ENCODE data around the gene ADGRD1.
"Not testable (repeated sequence)": the region's sequence is repeated elsewhere in the genome, so short reads cannot be mapped to it uniquely, and the experiment has no call there.

Gene ADGRD1

DNA sequence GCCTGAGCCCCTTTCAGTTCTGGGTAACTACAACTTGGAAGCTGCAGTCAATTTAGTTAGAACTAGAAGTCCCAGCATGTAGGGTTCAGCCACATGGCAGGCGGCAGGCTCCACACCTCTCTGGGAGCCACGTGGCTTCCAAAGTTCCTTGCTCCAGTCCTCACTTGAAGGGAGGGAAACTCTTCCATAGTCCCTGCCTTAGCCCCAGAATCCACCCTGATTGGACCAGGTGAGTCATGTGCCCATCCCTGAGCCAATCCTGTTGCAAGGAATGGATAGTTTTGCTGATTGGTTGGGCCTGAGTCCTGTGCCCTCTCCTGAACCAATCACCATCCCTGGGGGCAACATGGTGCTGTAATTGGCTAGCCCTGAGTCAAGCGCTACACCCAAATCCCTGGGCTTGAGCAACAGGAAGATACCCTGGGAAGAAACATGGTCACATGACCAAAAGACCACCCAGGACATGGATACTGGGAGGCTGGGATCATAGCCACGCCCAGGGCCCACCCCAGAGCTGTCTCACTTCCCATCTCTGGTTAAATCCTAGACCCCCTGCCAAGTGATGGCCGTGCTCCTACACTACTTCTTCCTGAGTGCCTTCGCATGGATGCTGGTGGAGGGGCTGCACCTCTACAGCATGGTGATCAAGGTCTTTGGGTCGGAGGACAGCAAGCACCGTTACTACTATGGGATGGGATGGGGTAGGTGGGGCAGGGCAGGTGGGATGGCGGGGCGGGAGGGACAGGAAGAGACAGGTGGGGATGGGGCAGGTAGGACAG lies 154.7 kb downstream of the ADGRD1 start:
- no peak for DNase-seq
- peaks cover 32% of the 10 kb centered on the region for H3K27me3 Mint-ChIP-seq
- no peaks in the 10 kb centered on the region for H3K9me3 Mint-ChIP-seq
- H3K4me1 Mint-ChIP-seq, result peaks cover 10% of the 10 kb centered on the region
- CTCF ChIA-PET, result no interaction called here
- H3K36me3 Mint-ChIP-seq, result no peaks in the 10 kb centered on the region
- no peak overlapping the region for H3K4me3 Mint-ChIP-seq
- no peak overlapping the region for H3K27ac Mint-ChIP-seq

DNA sequence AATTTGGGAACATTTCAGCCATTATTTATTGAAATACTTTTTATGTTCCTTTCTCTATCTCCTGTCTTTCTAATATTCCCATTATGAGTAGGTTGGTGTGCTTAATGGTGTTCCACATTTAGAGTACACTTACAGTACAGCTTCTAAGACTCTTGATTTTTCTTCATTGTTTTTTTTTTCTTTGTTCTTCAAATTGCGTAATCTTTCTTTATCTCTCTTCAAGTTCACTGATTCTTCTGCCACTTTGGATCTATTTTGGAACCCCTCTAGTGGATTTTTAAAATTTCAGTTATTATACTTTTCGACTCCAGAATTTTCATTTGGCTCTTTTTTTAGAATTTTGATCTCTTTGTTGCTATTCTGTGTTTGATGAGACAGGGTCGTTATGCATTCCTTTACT lies 157.7 kb downstream of the ADGRD1 start:
- H3K36me3 Mint-ChIP-seq, result no peaks in the 10 kb centered on the region
- no peaks in the 10 kb centered on the region for H3K9me3 Mint-ChIP-seq
- CTCF ChIA-PET, result no interaction called here
- no peak for DNase-seq
- peaks cover 22% of the 10 kb centered on the region for H3K27me3 Mint-ChIP-seq
- no peaks in the 10 kb centered on the region for H3K4me1 Mint-ChIP-seq
- no peak overlapping the region for H3K27ac Mint-ChIP-seq
- H3K4me3 Mint-ChIP-seq, result no peak overlapping the region

DNA sequence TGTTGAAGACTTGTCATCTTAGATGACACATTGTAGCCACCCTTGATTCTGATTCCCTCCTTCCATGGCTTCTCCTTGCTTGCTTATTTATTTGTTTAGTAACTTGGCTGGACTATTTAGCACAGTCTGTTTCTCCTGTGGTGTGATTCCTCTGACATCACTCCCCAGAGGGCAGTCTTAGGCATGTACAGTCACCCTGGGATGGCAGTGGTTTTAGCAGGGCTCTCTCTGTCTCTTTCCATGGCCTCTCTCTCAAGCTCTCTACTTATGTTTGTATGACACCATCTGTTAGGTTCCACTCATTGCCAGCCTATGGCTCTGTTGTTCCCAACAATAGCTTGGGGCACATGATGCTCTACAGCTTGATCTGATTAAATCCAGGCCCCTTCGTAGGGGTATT lies 158.3 kb downstream of the ADGRD1 start:
- H3K4me3 Mint-ChIP-seq, result no peak overlapping the region
- no peaks in the 10 kb centered on the region for H3K36me3 Mint-ChIP-seq
- DNase-seq, result no peak
- no peaks in the 10 kb centered on the region for H3K9me3 Mint-ChIP-seq
- H3K27ac Mint-ChIP-seq, result no peak overlapping the region
- CTCF ChIA-PET, result interaction anchor here (0.9 kb wide), 1 partner anchor 22 kb away, joined by 3 read pairs; no protein-coding TSS in a partner anchor
- H3K4me1 Mint-ChIP-seq, result no peaks in the 10 kb centered on the region
- peaks cover 17% of the 10 kb centered on the region for H3K27me3 Mint-ChIP-seq

DNA sequence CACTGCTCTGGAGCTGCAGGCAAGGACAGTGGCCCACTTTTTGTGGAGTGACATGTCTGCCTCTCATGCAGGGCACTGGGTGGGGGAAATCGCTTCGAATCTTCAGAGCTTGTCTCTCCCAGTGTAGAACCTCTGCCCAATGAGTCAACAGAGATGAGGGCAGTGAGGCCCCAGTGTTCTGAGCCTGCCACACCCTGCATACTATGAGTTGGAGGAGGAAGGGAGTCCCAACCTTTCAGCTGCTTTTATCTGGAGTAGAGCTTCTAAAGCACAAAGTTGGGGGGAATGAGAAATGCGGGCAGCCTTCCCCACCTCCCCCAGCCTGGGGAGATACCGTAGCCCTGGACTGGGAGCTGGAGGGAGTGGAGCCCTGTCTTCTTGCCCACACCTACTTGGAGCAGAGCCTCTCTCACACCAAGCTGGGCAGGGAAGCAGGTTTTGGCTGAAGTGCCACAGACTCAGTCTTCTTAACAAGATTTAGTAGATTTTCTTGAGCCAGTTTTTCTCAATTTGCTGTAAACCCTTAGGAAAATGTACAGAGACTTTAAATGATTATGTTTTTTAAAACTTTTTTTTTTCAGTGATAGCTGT lies 159.1 kb downstream of the ADGRD1 start:
- H3K4me3 Mint-ChIP-seq, result no peak overlapping the region
- H3K9me3 Mint-ChIP-seq, result no peaks in the 10 kb centered on the region
- peaks cover 17% of the 10 kb centered on the region for H3K27me3 Mint-ChIP-seq
- no peak for DNase-seq
- no peaks in the 10 kb centered on the region for H3K36me3 Mint-ChIP-seq
- H3K27ac Mint-ChIP-seq, result no peak overlapping the region
- H3K4me1 Mint-ChIP-seq, result no peaks in the 10 kb centered on the region
- CTCF ChIA-PET, result interaction anchor here (0.9 to 3.9 kb wide), 2 partner anchors 8 to 21 kb away, joined by 3 to 22 read pairs; no protein-coding TSS in a partner anchor

DNA sequence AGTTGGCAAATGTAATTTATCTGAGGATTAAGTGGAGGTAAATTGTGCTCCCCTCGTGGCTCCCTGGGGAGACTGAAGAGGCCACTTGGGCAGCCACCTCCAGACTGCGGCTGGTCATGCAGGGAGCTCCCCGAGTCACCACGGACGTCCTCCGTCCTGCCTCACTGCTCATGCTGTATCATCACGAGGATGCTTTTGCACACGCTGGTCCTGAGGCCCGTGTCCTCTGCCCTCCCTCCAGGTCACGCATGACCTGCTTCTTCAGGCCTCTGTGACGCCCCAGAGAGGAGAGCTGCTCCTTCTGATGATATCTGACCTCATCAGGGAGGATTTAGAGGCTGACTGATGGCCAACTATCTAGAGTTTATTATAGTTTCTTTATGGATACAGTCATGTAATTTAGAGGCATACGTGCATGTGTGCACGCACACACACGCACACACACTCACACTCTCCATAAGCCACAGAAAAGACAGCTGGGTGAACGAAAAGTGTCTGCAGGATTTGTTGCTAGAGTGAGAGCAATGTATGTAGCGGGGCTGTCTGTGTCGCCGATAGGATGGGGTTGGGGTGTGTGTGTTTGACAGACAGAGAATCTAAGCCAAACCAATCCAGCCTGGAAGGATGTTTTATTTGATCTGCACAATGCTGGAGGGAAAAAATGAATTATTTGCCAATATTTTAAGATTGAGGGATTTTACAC lies 160.0 kb downstream of the ADGRD1 start:
- H3K27me3 Mint-ChIP-seq, result peaks cover 17% of the 10 kb centered on the region
- no peak overlapping the region for H3K27ac Mint-ChIP-seq
- no peaks in the 10 kb centered on the region for H3K9me3 Mint-ChIP-seq

DNA sequence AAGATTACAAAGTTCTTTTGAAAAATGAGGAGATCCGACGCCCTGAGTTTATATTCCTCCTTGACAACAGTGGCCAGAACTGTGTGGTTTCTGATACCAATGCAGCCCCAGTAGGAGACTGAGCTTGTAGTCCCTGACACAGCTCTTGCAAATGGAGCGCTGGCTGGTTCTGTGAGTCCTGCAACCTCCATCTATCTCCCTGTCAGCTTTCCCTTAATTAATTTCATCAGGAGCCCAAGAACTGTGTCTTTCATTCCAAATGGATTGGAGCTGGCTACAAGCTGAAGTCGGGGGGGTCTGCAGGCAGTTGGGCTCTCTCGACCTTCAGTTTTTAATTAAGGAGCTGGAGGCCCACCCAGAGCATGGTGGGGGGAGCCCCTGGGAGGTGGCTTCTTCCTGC lies 160.6 kb downstream of the ADGRD1 start:
- CTCF ChIA-PET, result interaction anchor here (3.9 kb wide), 1 partner anchor 9 kb away, joined by 22 read pairs; no protein-coding TSS in a partner anchor

More for the DNA sequence above, 160.0 kb downstream of the ADGRD1 start:
- CTCF ChIA-PET, result interaction anchor here (3.9 kb wide), 1 partner anchor 9 kb away, joined by 22 read pairs; no protein-coding TSS in a partner anchor
- H3K4me1 Mint-ChIP-seq, result no peaks in the 10 kb centered on the region
- no peaks in the 10 kb centered on the region for H3K36me3 Mint-ChIP-seq
- no peak for DNase-seq
- no peak overlapping the region for H3K4me3 Mint-ChIP-seq

DNA sequence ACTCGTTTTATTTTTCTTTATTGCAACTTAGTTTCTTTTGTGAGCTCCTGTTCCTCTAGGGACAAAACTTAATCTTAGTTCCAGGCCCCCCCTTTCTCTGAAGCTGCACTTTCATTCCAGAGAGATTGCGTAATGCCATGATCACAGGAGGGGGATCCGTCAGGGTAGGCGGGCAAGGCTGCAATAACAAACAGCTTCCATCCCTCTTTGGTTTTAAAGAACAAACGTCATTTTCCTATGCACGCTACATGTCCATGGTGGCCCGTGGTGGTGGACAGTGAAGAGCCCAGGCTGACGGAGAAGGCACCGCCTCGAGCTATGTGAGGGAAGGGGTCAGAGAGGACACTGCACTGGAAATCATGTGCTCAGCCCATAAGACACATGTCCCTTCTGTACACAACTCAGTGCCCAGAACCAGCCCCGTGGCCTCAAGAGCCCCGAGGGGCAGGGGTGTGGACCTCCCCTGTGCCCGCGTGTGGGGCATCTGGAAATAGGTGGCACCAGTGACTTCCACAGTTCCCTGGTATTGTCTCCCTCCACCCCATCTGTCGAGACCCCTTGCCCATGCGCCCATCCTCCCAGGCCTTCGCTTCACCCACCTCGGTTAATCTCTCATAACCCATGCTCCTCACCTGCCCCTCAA lies 161.4 kb downstream of the ADGRD1 start:
- no peak overlapping the region for H3K4me3 Mint-ChIP-seq
- DNase-seq, result no peak
- CTCF ChIA-PET, result interaction anchor here (3.9 kb wide), 1 partner anchor 10 kb away, joined by 22 read pairs; no protein-coding TSS in a partner anchor
- no peaks in the 10 kb centered on the region for H3K36me3 Mint-ChIP-seq
- peaks cover 17% of the 10 kb centered on the region for H3K27me3 Mint-ChIP-seq
- no peaks in the 10 kb centered on the region for H3K9me3 Mint-ChIP-seq
- no peaks in the 10 kb centered on the region for H3K4me1 Mint-ChIP-seq
- H3K27ac Mint-ChIP-seq, result no peak overlapping the region

More for the DNA sequence above, 160.6 kb downstream of the ADGRD1 start:
- Mint-ChIP-seq H3K4me1 (no peaks in the 10 kb centered on the region), H3K36me3 (no peaks in the 10 kb centered on the region), H3K9me3 (no peaks in the 10 kb centered on the region), H3K4me3 (no peak overlapping the region), H3K27ac (no peak overlapping the region), H3K27me3 (peaks cover 17% of the 10 kb centered on the region)
- DNase-seq, result no peak

DNA sequence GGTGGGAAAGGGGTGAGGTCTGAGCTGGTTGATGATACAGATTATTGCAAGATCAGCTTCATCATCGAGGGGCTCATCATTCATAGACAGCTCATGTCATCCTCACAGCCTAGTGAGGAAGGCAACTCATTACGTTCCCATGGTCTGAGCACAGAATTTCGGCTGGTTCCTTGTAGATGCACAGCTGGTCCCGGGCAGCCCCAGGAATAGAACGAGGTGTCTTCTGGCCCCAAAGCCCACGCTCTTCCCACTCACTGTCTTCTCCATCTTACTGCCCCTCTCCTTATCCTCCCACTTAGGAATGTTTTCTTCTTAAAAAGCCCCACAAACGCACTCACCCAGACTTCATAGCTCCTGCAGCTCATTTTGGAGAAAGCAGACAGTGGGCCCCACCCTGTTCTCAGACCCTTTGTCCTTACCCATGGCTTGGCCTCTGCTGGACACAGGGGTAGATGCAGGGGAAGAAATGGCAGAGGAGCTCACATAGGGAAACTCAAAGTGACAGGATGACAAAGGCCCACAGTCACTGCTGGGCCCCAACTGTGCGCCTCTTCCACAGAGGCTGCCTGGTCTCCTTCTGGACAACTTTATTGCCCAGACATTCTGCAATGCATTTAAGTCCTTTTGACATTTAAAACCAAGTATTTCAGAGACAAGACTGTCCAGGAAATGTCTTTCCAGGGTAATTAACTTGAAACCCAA lies 162.2 kb downstream of the ADGRD1 start:
- CTCF ChIA-PET, result interaction anchor here (2.1 to 3.9 kb wide), 2 partner anchors 11 to 16 kb away, joined by 10 to 22 read pairs; no protein-coding TSS in a partner anchor
- Mint-ChIP-seq H3K27me3 (peaks cover 17% of the 10 kb centered on the region), H3K36me3 (no peaks in the 10 kb centered on the region), H3K27ac (no peak overlapping the region), H3K9me3 (no peaks in the 10 kb centered on the region), H3K4me3 (no peak overlapping the region), H3K4me1 (no peaks in the 10 kb centered on the region)
- no peak for DNase-seq

DNA sequence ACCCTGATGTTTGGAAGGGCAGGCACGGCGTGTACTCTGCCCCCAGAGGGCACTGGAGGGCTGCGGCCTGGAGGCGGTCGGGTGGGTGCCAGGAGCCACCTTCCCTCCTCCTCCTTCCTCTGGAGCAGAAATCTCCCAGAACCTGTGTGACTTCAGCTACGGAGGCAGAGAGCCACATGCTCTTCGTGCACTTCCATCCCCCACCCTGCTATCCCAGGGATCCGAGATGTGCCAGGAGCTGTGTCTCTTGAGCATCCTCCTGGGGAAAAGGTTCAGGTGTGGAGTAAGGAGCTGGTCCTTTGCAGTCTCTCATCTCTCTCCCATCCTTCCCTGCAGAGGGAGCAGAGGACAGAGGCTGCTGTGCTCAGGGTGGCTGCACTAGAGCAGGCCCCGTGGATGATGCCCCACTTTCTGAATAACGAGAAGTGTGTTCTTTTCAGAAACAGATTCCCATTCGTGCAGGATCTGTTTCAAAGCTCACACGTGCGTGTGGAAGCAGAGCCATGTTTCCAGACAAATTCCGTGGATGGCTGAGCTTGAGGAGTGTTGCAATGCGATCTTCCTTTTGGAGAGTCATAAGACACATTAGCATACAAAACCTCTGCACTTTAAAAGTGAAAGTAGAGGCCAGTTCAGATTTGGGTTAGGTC lies 162.9 kb downstream of the ADGRD1 start:
- Mint-ChIP-seq H3K9me3 (no peaks in the 10 kb centered on the region), H3K4me3 (no peak overlapping the region), H3K4me1 (no peaks in the 10 kb centered on the region), H3K36me3 (no peaks in the 10 kb centered on the region), H3K27me3 (peaks cover 17% of the 10 kb centered on the region), H3K27ac (no peak overlapping the region)
- DNase-seq, result no peak
- CTCF ChIA-PET, result interaction anchor here (2.1 to 3.6 kb wide), 2 partner anchors 12 to 16 kb away, joined by 10 to 11 read pairs; no protein-coding TSS in a partner anchor

DNA sequence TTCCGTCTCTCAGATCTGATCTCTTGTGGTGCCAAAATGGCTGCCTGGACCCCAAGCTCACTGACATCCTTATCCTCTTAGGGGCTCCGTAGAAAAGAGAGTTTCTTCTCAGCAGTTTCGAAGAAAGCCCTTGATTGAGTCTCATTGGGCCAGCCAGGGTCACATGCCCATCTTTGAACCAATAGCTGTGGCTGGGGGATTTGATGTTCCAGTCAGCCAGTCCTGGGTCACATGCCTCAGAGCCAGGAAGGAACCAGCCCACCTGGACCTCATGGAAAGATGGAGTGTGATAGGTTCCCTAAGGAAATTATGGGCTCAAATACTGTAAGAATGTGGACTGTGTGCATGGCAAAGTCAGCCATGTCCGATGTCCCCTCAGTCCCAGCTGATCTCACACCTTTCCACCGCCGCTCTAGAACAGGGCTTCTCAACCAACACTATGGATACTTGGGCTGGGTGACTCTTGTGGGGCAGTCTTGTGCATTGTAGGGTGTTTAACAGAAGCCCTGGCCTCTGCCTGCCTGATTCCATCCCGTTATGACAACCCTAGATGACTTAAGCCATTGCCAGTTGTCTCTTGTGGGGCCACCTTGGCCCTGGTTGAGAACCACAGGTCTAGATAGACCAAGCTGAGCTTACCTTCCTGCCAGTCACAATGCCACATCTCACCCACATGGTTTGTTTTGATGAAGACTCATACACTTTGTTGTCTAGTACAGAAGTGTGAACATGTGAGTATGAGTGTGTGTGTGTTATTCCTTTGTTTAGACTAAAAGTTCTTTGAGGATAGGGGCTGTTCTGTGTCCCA lies 163.9 kb downstream of the ADGRD1 start:
- H3K9me3 Mint-ChIP-seq, result no peaks in the 10 kb centered on the region

DNA sequence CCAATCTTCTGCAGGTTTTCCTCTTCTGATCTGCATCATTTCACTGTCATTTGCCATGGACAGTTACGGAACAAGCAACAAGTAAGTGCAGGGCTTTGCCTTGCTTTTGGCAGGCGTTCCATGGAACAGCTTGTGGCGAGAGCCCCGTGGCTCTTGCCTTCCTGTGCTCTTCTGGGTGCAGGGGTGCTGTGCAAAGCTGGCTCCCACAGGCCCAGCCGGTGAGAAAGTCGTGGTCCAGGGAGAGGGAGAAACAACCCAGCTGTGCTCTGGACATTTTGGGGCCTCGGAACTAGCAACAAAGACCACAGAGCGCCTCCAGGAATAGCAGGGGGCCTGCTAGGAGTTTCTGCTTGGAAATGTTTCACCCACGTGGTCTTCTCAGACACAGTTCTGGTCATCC lies 164.7 kb downstream of the ADGRD1 start:
- Mint-ChIP-seq H3K27me3 (peaks cover 9% of the 10 kb centered on the region), H3K4me1 (no peaks in the 10 kb centered on the region), H3K9me3 (no peaks in the 10 kb centered on the region), H3K4me3 (no peak overlapping the region), H3K27ac (no peak overlapping the region), H3K36me3 (no peaks in the 10 kb centered on the region)
- DNase-seq, result no peak
- CTCF ChIA-PET, result interaction anchor here (3.6 kb wide), 1 partner anchor 14 kb away, joined by 11 read pairs; no protein-coding TSS in a partner anchor

More for the DNA sequence above, 163.9 kb downstream of the ADGRD1 start:
- Mint-ChIP-seq H3K36me3 (no peaks in the 10 kb centered on the region), H3K4me3 (no peak overlapping the region), H3K27me3 (peaks cover 12% of the 10 kb centered on the region), H3K27ac (no peak overlapping the region), H3K4me1 (no peaks in the 10 kb centered on the region)
- no peak for DNase-seq
- CTCF ChIA-PET, result interaction anchor here (2.1 to 3.6 kb wide), 2 partner anchors 13 to 15 kb away, joined by 10 to 11 read pairs; no protein-coding TSS in a partner anchor

DNA sequence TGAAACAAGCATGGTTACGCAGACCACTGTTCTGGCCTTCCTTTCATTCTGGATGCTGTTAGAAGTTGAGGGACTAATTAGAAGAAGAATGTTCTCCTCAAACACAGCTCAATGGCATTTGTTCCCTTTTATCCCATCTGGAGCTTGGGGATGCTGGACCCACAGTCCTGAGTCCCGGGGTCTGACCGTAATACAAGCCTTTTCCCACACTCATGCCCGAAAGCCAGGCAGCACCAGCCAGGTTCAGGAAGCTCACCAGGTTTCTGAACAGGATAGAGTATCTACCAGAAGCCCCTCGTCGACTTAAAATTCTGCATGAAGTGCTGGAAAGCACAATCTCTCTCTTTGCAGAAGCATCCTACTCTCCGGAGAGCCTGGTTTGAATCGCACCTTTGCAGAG lies 165.6 kb downstream of the ADGRD1 start:
- not testable (repeated sequence) for H3K9me3 Mint-ChIP-seq, H3K4me3 Mint-ChIP-seq, H3K4me1 Mint-ChIP-seq, H3K27ac Mint-ChIP-seq, DNase-seq, H3K36me3 Mint-ChIP-seq, H3K27me3 Mint-ChIP-seq
- CTCF ChIA-PET, result interaction anchor here (3.6 kb wide), 1 partner anchor 15 kb away, joined by 11 read pairs; no protein-coding TSS in a partner anchor
